Measurements from ENCODE around the gene AFF3.
"Not testable (repeated sequence)": the region's sequence is repeated elsewhere in the genome, so short reads cannot be mapped to it uniquely, and the experiment has no call there.

The AFF3 gene

DNA sequence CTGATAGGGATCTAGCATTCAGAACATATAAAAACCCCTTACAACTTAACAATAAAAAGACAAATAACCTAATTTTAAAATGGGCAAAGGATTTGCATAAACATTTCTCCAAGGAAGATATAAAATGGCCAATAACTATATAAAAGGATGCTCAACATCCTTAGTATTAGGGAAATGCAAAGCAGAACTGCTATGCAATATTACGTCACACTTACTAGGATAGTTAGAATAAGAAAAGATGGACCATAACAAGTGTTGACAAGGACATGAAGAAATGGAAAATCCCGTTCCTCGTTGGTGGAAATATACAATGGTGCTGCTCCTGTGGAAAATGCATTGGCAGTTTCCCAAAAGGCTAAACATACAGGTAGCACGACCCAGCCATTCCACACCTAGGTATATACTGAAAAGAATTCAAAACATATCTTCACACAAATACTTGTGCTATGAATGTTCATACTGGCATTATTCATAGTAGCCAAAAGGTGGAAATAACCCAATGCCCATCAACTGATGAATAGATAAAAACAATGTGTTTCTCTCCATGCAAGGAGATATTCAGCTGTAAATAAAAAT, 604.4 kb downstream of the AFF3 start:
- DNase-seq (ENCODE audit: low spot score): no peak

DNA sequence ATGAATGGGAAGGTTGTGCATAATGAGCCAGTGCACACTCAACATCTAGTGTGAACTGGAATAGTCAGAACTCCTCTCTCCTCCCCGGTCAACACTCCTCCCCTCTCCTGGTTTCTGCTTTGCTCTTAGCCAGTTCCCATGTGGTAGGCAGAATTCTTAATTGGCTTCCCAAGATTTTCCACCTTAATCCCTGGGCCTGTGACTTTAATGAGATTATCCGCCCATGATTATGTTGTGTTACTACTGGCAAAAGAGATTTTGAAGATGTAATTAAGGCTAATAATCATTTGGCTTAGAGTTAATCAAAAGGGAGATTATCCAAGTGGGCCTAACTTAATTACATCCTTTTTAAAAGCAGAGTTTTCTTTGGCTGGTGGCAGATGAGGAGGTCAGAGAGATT, 618.3 kb downstream of the AFF3 start:
- no peak for DNase-seq (ENCODE audit: low spot score)

DNA sequence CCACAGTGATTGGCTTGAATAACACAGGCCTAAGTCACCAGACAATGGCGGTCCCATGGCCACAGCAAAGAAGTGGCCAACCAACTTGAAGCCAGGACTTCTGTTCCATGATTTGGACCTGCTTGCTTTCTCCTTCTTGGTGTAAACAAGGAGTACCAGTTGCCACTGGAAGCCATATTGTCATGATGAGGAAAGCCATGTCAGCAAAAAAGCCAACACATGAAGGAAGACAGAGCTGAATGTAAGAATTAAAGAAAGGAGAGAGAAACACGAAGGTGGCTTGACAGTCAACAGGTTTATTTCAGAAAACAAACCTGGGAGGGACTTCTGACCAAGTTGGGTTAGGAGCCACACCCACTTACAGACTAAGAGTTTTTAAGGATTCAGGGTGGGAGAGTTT, 620.2 kb downstream of the AFF3 start:
- DNase-seq (ENCODE audit: low spot score): no peak

DNA sequence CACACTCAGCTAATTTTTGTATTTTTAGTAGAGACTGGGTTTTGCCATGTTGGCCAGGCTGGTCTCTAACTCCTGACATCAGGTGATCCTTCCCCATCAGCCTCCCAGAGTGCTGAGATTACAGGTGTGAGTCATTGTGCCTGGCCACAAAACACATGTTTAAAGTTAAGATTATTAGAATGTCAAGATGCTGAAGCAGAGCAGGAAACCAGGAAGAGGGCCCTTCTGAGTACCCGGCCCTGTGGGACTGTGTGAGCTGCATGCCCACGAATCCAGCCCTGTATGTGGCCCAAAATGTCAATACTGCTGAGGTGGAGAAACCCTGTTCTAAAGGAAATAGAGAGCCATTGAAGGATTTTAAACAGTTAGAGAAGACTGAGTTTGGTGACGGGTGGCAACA, 621.6 kb downstream of the AFF3 start:
- DNase-seq (ENCODE audit: low spot score): no peak

DNA sequence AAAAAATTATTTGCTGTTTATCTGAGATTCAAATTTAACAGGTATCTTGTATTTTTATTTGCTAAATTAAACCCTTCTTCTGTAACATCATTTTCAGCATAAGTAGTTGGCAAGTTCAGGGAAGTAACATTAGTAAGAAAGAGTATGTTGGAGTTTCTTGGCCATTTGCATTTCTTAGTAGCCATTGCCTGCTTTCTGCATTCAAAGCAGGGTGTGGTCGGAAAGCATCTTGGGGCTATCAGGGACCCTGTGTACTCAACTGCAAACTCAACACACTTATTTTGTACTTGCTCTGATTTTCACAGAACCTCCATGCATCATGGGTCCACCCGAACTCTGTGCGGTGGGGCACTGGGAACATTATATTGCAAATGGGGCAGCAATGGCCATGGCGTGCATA, 622.2 kb downstream of the AFF3 start:
- no peak for DNase-seq (ENCODE audit: low spot score)

DNA sequence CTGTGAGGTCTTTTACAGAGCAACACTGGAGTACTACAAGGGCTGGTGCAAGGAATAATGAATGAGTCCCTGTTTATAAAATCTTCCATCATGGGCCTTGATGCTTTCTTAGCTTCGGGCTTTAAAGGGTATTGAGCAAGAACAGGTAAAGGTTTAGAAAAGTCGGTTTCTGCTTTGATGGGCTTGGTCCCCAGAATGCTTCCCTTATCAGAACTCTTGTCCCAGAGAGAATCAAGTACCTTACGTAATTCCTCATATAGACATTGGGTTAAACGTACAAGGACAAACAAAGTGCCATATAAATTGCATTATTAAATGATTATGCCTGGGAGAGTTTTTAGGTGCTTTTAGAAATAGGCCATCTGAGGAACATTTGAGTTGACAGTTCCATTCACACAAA, 628.0 kb downstream of the AFF3 start:
- DNase-seq (ENCODE audit: low spot score): no peak

DNA sequence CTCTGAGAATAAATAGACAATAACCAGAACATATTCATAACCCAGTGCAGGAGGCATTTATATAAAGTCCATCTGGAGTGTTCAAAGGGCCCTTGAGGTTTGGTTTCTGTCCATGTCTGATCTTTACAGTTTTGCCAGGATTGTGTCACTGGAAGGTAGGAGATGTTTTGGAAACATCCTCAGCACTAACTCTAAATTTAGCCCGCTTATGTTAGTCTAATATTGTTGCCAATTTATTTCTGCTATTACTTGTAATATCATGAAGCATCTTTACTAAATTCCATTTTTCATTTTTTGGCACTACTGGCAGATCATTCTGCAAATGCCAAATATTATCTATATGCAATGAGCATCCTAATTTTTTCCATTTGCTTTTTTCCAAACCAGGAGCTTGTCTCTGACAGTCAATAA, 630.2 kb downstream of the AFF3 start:
- no peak for DNase-seq (ENCODE audit: low spot score)

DNA sequence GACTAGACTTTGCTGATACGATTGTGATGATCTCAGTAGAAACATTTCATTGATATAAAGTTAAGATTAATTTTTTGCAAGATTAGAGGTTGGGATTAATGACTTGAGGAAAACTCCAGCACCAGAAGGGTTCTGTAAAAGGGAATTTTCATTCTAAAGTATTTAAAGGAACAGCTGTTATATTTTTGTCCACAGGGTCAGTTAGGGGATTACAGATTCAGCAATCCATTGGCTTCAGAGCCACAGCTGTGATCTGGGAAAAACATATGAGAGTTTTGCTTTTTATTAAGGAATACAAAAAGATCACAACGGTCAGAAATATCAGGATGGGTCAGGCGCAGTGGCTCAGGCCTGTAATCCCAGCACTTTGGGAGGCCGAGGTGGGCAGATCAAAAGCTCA, 633.0 kb downstream of the AFF3 start:
- DNase-seq (ENCODE audit: low spot score): no peak

DNA sequence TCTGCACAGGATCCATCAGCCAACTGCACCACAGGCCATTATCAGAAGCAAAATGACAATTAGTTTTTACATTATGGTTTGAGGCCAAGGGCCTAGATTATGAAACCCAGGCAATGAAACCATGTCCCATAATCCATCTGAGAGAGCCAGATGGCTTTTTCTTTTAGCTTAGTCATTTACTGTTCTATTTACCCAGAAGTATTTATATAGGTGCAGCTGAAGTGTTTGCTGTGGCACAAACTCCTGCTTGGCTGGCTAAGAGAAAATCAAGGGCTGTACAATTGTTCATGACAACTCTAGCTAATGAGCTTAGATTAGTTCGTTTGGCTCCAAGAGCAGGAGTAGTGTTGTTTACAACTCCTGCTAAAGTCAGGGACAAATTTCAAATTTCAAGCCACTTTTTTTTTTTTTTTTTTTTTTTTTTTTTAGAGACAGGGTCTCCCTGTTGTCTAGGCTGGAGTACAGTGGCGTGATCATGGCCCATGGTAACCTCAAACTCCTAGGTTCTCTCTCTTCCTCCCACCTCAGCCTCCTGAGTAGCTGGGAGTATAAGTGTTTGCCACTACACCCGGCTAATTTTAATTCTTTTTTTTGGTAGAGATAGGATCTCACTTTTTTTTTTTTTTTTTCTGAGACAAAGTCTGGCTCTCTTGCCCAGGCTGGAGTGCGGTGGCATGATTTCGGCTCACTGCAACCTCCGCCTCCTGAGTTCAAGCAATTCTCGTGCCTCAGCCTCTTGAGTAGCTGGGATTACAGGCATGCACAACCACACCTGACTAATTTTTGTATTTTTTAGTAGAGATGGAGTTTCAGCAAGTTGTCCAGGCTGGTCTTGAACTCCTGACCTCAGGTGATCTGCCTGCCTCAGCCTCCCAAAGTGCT, 634.2 kb downstream of the AFF3 start:
- DNase-seq (ENCODE audit: low spot score): no peak

DNA sequence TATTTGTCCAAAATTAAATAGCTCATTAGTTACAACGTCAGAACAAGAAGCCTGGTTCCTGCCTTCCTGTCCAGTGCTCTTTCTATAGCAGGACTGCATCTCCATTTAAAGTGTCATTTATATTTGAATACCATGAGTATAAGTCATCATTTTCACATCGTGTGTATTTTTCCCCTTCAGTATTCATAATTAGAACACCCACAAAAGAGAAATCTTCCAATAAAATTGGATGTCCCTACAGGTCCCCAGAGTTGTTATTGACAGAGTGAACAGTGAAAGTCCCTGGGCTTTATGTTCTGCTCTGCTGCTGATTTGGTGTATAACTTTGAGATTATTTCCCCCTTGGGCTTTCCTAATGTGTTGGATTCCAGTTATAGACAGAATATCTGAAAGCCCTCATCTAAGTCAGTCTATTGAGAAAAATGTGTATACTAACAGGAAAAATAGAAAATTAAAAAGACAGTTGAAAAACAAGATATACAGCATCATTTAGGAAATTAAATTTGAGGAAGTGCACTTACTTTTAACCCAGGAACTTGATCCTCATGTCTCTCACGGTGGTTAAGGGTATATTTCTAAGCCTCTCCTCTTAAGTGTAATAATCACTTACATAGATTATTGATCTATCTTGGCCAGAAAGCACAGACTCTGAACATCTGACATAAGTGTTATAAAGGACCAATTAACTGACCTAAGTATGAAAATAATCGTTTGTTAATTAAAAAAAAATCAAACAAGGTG, 637.4 kb downstream of the AFF3 start:
- DNase-seq (ENCODE audit: low spot score): no peak

DNA sequence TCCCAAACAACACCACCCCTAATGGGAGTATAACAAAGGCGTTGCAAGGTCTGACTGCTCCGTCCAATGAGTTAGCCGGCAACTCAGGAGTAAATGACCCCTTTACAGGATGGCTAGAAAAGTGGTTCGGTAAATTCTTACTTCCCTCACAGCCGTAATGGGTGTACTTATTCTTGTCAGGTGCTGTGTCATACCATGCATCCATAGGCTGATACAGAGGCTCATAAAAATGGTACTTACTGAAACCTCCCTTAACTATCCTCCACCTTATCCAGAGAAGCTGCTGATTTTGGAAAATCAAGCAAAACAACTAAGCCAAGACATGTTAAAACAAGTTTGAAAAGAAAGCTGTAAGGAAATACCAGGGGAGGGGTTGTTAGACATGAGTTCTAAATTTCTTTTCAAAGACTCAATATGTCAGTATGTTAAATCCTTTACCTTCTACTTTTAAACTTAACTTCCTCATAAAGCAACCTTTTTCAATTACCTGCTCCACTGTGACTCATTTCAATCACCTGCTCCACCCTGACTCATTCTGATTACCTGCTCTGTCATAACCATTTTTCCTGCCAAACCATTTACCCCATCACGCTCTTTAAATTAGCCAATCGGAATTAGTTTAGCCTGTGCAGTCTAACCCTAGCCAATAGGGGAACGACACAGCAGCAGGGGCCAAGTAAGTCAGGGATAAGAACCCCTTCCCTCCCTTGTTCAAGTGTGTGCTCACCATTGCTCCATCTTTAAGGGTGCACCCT, 638.6 kb downstream of the AFF3 start:
- DNase-seq (ENCODE audit: low spot score): not testable (repeated sequence)

DNA sequence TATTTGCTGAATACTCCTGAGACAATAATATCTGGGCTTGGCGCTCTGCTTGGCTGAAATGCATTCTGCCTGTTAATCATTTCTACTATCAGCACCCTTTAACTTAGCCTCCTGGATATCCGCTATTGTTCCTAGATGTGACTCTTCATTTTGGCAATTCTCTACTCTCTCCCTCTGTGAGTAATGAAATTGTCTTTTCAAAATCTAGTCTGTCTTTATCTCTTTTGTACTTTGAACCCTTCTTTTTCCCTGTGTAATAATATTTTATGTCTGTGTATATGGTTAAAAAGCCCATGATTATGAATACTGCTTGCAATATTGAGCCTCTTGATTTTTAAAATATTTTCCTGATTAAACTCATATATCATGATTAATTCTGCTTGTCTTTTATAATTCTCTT, 646.4 kb downstream of the AFF3 start:
- no peak for DNase-seq (ENCODE audit: low spot score)

All from kidney capillary endothelial cell (primary cell).